Tibial nerve (tissue), 4 donors: ENCODE measurements around the gene RTN3. TPM values are rescaled to one million over a fixed set of nuclear protein-coding genes. Genes with fewer than 3 reads are reported as not detected.

ENCODE experiments used
- DNase-seq, 2 donors: peaks; one replicate each; pipeline ENCODE4 v3.0.0-alpha.2; 2019; ENCODE audit warnings: low spot score in 2 of 2
- H3K27ac ChIP-seq, 4 donors: fragments of 200-600 bp; sonication (generic) in 3 of 4; one replicate each; pipeline ENCODE4 v1.5.1; 2017 to 2019; ENCODE audit warnings: mild to moderate bottlenecking in 1 of 4
- H3K27me3 ChIP-seq, 2 donors: fragments of 200-600 bp; sonication (generic) in 1 of 2; one replicate each; pipeline versions ENCODE4 v1.5.1 to v1.6.0; 2017 to 2019
- H3K36me3 ChIP-seq, 3 donors: fragments of 200-600 bp; sonication (generic); one replicate each; pipeline ENCODE4 v1.5.1; 2018 to 2019
- H3K4me1 ChIP-seq, 4 donors: fragments of 200-600 bp; sonication (generic) in 3 of 4; one replicate each; pipeline ENCODE4 v1.5.1; 2017 to 2019
- H3K4me3 ChIP-seq, 4 donors: fragments of 200-600 bp; sonication (generic) in 3 of 4; one replicate each; pipeline ENCODE4 v1.5.1; 2017 to 2019; ENCODE audit warnings: mild to moderate bottlenecking in 1 of 4, moderate library complexity in 1 of 4
- H3K9me3 ChIP-seq, 4 donors: fragments of 200-600 bp; sonication (generic) in 3 of 4; one replicate each; pipeline ENCODE4 v1.5.1; 2017 to 2019
- CTCF ChIP-seq, 5 experiments: fragments of 200-600 bp in 3 of 5; fragments of 450-650 bp in 2 of 5; sonication (generic) in 3 of 5; IDR thresholded peaks; one replicate each; pipeline ENCODE4 v1.5.1; 2016 to 2019; ENCODE audit warnings: antibody characterized with exemption in 5 of 5, mild to moderate bottlenecking in 3 of 5, moderate library complexity in 2 of 5
- EP300 ChIP-seq, 2 donors: sonication (generic); formaldehyde crosslinking; IDR thresholded peaks; one replicate each; pipeline ENCODE4 v1.6.1; 2017; ENCODE audit warnings: antibody characterized with exemption in 2 of 2, mild to moderate bottlenecking in 1 of 2
- POLR2A ChIP-seq, 2 donors: fragments of 450-650 bp; IDR thresholded peaks; one replicate each; pipeline ENCODE4 v1.6.1; 2017; ENCODE audit warnings: antibody characterized with exemption in 2 of 2, mild to moderate bottlenecking in 2 of 2, moderate library complexity in 2 of 2
- WGBS, 2 donors: methylation state at CpG; one replicate each; pipeline ENCODE4 v1.1.5; 2018; 5-methylcytosine and 5-hydroxymethylcytosine counted together
- total RNA-seq, 4 donors: library from RNA; depleted of rRNA; stranded (reverse); fragments of >200 nt; gene quantifications; one replicate each; pipeline ENCODE4 v1.1.0, GENCODE V29; 2016

RTN3 gene
- total RNA-seq, 4 donors from 2014 or later = 88.8 to 148 (median 116) TPM

GRCh38 chr11:63641727-63642126, 39.6 kb upstream of the RTN3 start:
- Histone ChIP-seq H3K27ac (no peak overlapping the region), H3K36me3 (peaks cover 0 to 71% (median 0%) of the 10 kb centered on the region in 3 donors), H3K9me3 (no peaks in the 10 kb centered on the region), H3K27me3 (no peaks in the 10 kb centered on the region), H3K4me3 (no peak overlapping the region), H3K4me1 (peaks cover 0 to 7% (median 2%) of the 10 kb centered on the region in 4 donors)
- no peak for TF ChIP-seq CTCF (IDR thresholded peaks at IDR 0.05)
- DNase-seq = no peak

GRCh38 chr11:63643205-63643604, 38.1 kb upstream of the RTN3 start:
- Histone ChIP-seq H3K27me3 (no peaks in the 10 kb centered on the region), H3K27ac (no peak overlapping the region), H3K36me3 (peaks cover 0 to 76% (median 0%) of the 10 kb centered on the region in 3 donors), H3K4me1 (peaks cover 0 to 7% (median 2%) of the 10 kb centered on the region in 4 donors), H3K4me3 (no peak overlapping the region), H3K9me3 (no peaks in the 10 kb centered on the region)
- TF ChIP-seq EP300 (IDR thresholded peaks at IDR 0.05) (no peak), CTCF (IDR thresholded peaks at IDR 0.05) (no peak), POLR2A (IDR thresholded peaks at IDR 0.05) (no peak)
- WGBS, 2 donors = 94 to 96% methylated on average over 3 of the region's 3 CpGs
- DNase-seq = no peak

GRCh38 chr11:63652671-63653070, 28.6 kb upstream of the RTN3 start:
- no peak for DNase-seq
- no peak overlapping the region for H3K4me3 ChIP-seq
- H3K9me3 ChIP-seq = no peaks in the 10 kb centered on the region
- no peak overlapping the region for H3K27ac ChIP-seq
- peaks cover 0 to 78% (median 0%) of the 10 kb centered on the region in 3 donors for H3K36me3 ChIP-seq
- no peak for TF ChIP-seq EP300 (IDR thresholded peaks at IDR 0.05)
- no peak for TF ChIP-seq CTCF (IDR thresholded peaks at IDR 0.05)
- no peak for TF ChIP-seq POLR2A (IDR thresholded peaks at IDR 0.05)
- H3K4me1 ChIP-seq = no peaks in the 10 kb centered on the region
- 90 to 96% methylated on average over 3 of the region's 3 CpGs for WGBS, 2 donors
- H3K27me3 ChIP-seq = no peaks in the 10 kb centered on the region

- WGBS, 2 donors = 88 to 92% methylated on average over 8 of the region's 8 CpGs
- H3K27me3 ChIP-seq = no peaks in the 10 kb centered on the region
- peaks cover 0 to 26% (median 0%) of the 10 kb centered on the region in 3 donors for H3K36me3 ChIP-seq
- TF ChIP-seq CTCF (IDR thresholded peaks at IDR 0.05) (no peak), POLR2A (IDR thresholded peaks at IDR 0.05) (no peak), EP300 (IDR thresholded peaks at IDR 0.05) (no peak)
- H3K27ac ChIP-seq = no peak overlapping the region
- DNase-seq = no peak
- no peaks in the 10 kb centered on the region for H3K9me3 ChIP-seq
- H3K4me1 ChIP-seq = peaks cover 0 to 61% (median 14%) of the 10 kb centered on the region in 4 donors
- no peak overlapping the region for H3K4me3 ChIP-seq
Measured at GRCh38 chr11:63660972-63661371, 20.3 kb upstream of the RTN3 start.

- Histone ChIP-seq H3K4me1 (peaks cover 0 to 85% (median 28%) of the 10 kb centered on the region in 4 donors), H3K27me3 (no peaks in the 10 kb centered on the region), H3K36me3 (no peaks in the 10 kb centered on the region), H3K27ac (peak overlapping the region in 1 of 4 donors; percentile 11), H3K9me3 (no peaks in the 10 kb centered on the region), H3K4me3 (no peak overlapping the region)
- no peak for DNase-seq
- 0% methylated on average over 1 of the region's 1 CpG for WGBS, 2 donors
- TF ChIP-seq POLR2A (IDR thresholded peaks at IDR 0.05) = no peak
- no peak for TF ChIP-seq CTCF (IDR thresholded peaks at IDR 0.05)
- no peak for TF ChIP-seq EP300 (IDR thresholded peaks at IDR 0.05)
Measured at GRCh38 chr11:63663809-63664208, 17.5 kb upstream of the RTN3 start.
